CD4-positive, alpha-beta T cell treated with Interleukin-4 for 4 hours (primary cell): ENCODE data around the gene IPCEF1.

Source experiments
- DNase-seq: peaks from one replicate; pipeline ENCODE4 v3.0.0-alpha.2; 2020

Gene IPCEF1

GRCh38 chr6:154356690-154357089, at the start of gene IPCEF1:
Gene IPCEF1 (minus strand): TSS chr6:154356803. CDS start chr6:154265947, 90,856 bp downstream.
- no peak for DNase-seq

DNA sequence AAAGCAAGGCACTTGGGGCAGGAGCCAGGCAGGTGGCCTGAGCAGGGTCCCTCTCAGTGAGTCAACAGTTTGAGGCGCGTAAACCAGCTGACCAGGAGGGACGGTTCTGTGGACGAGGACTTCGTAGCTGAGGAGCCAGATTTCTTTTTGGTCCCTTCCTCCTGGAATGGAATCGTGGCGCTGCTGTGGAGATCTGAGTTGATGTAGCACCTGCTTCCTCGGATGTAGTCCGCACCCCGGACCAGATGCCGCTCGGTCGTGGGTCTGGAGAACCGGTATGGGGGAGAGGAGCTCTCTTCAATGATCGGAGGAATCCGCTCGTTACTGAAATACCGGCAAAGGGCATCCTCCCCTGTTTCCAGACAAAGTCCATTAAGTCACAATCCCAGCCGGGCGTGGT, 49.7 kb upstream of the IPCEF1 start:
- no peak for DNase-seq

DNA sequence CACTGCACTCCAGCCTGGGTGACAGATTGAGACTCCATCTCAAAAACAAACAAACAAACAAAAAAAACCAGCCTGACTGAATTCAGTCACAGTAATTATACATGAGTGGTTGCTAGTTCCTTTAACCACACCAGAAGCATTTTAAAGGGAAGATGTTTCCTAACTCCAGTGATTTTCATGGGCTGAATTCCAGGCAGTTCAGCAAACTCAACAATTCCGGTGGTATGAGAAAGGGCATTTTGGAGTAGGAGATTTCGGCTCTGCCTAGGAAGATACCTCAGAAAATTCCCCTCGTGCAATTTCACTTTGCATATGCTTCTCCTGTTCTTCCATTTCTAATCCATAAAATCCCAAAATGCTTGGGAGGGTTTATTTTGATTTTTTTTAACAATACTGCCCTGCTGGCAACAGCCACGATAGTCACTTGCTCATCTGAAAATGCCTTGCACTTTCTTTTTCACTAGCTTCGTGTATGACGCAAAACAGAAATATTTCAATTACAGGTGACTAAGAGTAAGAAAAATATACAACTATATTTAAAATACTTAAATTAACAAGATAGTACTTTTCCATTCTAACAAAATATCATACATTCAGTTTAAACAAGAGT, 48.3 kb upstream of the IPCEF1 start:
- no peak for DNase-seq

DNA sequence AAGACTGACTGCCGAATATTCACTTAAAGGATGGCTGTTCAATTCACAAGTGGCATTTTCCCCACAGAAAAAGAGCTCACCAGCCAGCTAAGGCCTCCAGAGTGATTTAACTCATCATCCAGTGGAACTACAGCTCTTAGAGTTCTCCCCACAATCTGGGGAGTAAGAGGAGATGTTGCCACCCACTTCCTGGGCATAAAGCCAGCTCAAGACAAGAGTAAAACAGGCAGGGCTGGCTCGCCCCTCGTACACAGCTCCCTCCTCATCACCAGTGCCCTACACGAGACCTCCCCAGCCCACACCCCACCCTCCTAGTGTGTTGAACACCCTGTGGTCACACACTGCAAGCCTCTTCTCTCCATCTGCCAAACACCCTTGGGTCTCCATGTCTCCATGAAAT, 47.2 kb upstream of the IPCEF1 start:
- DNase-seq, result no peak

- no peak for DNase-seq
These were observed 45.6 kb upstream of the IPCEF1 start for GRCh38 chr6:154402081-154402780.

- no peak for DNase-seq
These were observed 42.5 kb upstream of the IPCEF1 start for GRCh38 chr6:154399097-154399496.

DNA sequence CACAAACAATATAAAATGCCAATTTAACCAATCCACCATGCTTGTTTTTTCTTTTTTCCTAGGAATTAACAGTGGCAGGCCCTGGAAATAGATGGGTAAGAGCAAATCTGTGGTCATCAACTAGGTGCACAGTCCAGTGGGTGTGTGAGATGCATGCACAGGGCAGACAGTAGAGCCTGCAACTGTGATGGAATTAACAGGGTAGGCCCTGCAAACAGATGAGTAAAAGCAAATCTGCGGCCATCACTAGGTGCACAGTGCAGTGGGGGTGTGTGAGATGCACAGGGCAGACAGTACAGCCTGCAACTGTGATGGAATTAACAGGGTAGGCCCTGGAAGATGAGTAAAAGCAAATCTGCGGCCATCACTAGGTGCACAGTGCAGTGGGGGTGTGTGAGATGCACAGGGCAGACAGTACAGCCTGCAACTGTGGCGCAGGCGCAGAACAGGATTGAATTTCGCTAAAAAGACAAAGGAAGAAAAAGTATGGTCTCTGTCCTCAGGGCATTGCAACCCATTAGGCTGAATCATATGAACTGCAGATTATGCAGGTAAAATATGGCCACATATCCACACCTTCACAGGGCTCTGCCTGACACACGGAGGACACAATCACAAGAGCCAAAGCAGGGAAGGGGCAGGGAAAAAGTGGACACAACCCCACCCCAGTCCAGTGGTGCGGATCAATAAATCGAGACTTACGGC, 41.0 kb upstream of the IPCEF1 start:
- DNase-seq, result no peak

- no peak for DNase-seq
These were observed 39.3 kb upstream of the IPCEF1 start for GRCh38 chr6:154395878-154396277.

DNA sequence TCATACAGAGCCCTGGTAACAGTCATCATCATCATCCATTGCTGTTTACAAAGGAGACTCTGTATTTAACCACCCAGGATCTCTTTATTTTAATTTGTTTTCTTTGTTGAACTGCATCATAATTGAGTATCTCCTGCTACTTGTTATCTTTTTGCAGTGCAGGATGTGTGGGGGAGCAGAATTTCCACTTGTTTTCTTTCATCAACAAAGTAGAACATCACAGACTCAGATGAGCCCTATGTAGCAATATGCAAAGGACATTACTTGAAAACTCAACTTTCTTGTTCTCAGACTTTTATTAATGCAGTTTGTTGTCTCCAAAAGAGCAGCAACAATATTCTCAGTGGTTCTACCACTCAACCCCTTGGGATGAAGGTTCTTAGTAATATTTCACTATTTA, 38.7 kb upstream of the IPCEF1 start:
- DNase-seq, result no peak

GRCh38 chr6:154394571-154394970, 38.0 kb upstream of the IPCEF1 start:
- no peak for DNase-seq

- DNase-seq, result no peak
These were observed 33.4 kb upstream of the IPCEF1 start for GRCh38 chr6:154390034-154390433.

- DNase-seq, result no peak
These were observed 32.2 kb upstream of the IPCEF1 start for GRCh38 chr6:154388803-154389202.

- no peak for DNase-seq
These were observed 30.5 kb upstream of the IPCEF1 start for GRCh38 chr6:154386848-154387717.

DNA sequence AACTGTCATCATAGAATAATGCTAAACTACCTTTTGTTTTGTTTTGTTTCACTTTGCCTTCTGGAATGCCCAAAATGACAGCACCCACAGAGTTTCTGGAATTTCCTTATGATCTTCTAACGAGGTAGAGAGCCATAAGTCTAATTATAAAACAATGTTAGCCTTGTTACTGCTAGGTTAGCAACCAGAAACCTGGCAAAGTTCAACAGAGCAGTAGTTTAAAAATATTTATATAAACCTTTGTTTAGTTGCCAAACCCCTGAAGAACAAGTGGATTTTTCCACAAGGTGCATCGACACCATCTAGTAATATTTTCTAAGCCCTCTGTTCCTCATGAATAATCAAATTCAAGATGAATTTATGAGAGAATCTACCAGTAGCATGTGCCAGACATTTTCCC, 27.6 kb upstream of the IPCEF1 start:
- DNase-seq, result no peak

DNA sequence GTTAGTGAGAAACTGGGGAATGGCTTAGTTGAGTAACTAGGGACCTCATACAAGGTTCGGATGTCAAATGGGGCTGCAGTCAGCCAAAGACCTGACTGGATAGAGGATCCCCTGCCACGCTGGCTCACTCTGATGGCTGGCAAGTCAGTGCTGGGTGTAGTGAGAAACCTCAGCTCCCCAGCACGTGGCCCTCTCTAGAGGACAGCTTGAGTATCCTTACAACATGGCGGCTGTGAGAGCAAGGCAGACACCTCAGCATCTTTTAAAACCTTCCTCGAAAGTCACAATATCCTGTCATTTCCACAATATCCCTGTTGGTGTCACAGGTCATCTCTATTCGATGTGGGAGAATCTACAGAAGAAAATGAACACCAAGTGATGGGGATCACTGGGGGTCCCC, 26.7 kb upstream of the IPCEF1 start:
- DNase-seq, result no peak

- DNase-seq, result no peak
These were observed 26.1 kb upstream of the IPCEF1 start for GRCh38 chr6:154382740-154383139.

DNA sequence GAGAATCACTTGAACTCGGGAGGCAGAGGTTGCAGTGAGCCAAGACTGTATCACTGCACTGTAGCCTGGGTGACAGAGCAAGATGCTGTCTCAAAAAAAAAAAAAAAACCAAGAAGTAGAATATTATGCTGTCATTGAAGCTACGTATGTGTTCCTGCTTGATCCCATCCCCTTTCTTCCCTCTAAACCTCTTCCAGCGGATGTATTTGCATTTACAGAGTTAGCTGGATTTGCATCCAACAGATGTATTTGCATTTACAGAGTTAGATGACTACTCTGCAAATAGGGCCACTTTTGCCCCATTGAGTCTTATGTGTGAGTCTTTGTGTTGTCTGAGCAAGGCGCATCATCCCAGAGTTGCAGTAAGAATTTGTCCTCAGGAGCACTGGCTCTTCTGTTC, 24.9 kb upstream of the IPCEF1 start:
- DNase-seq, result no peak

GRCh38 chr6:154380741-154381140, 24.1 kb upstream of the IPCEF1 start:
- DNase-seq, result no peak

GRCh38 chr6:154379585-154379984, 23.0 kb upstream of the IPCEF1 start:
- no peak for DNase-seq

- DNase-seq, result no peak
These were observed 21.9 kb upstream of the IPCEF1 start for GRCh38 chr6:154378518-154378917.

DNA sequence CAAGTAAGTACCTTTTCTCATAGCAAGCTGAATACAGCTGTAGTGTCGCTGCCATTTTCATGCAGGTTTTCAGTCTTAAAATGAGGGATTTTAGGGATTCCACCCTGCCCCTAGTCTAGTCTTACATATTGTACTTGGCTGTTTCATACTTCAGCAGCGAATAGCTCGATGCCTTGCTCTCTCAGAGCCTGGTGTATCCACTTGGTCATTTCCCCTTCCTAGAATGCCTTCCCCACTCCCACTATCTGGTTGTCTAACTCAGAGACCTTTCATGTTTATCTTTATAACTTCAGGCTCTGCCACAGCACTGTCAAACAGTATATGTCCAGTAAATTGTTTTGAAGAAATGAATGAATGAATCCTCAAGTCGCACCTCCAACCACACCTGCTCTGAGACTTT, 21.1 kb upstream of the IPCEF1 start:
- DNase-seq, result no peak

- no peak for DNase-seq
These were observed 17.4 kb upstream of the IPCEF1 start for GRCh38 chr6:154373971-154374370.

DNA sequence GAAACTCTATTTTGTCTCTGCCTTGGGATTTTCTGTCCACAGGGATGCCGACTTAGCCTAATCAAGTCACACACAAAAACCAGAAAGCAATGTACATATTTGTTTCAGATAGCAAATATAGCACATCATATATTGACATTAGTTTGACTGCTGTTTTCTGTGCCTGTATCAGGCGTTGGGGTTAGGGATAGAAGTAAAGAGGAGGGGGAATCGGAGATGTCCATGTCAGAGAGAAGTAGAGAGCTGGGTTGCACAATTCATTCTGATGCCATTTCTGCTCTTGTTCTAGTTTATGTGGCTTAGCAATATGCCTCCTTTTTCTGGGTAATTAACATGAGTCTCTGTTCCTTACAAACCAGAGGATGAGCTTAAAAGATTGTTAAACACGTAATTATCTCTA, 14.7 kb upstream of the IPCEF1 start:
- no peak for DNase-seq
